GM18507 (cell line): ENCODE data around the gene METTL6.
"Not testable (repeated sequence)": the region's sequence is repeated elsewhere in the genome, so short reads cannot be mapped to it uniquely, and the experiment has no call there.

Experiments used
- DNase-seq: peaks from one replicate; pipeline ENCODE4 v3.0.0; 2011; ENCODE audit warnings: low read depth; ENCODE audit not compliant: insufficient read length; ENCODE audit errors: extremely low spot score
- FAIRE-seq: peaks from 2 replicates; lab custom pipeline; 2011; peaks lifted over from hg19 to GRCh38; lab: Jason Lieb, UNC

METTL6 gene

DNA sequence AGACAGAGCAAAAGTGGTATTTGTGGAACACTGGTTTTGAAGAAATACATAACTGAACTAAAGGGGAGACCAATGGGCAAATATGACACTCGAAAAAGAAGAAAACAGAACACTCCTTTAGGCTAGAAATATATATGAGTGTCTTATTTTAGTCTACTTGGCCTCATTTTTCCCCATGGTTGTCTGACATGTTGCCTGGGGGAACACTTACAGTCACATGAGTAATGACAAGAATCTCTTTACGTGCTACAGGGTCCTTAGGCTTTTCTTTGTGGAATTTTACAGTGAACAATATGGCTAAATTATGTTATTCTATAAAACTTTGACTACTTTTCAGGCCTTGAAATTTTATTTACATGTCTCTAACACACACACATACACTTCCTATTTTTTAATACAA, 17.6 kb downstream of the METTL6 start:
- FAIRE-seq = no peak
- DNase-seq = no peak

GRCh38 chr3:15409239-15409638, 18.1 kb downstream of the METTL6 start:
- FAIRE-seq = no peak
- DNase-seq = no peak

- no peak for DNase-seq
- peak; percentile 71 for FAIRE-seq
Measured at GRCh38 chr3:15405448-15406050, 21.8 kb downstream of the METTL6 start.

DNA sequence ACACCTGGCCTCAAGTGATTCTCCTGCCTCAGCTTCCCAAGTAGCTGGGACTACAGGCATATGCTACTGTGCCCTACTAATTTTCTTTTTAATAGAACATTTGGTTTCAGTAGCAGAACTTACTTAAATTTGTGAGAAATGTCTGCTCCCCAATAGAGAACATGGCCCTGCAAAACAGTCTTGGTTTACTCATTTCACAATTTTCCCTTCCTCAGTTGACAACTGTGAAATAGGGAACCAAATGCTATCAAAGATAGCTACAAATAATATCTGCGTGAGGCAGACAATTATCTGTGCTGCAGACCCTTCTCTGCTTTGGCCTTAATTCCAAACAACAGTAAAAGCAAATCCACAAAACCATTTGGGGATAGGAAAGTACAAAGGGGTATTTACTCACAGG, 22.6 kb downstream of the METTL6 start:
- FAIRE-seq (no peak), DNase-seq (no peak)

DNA sequence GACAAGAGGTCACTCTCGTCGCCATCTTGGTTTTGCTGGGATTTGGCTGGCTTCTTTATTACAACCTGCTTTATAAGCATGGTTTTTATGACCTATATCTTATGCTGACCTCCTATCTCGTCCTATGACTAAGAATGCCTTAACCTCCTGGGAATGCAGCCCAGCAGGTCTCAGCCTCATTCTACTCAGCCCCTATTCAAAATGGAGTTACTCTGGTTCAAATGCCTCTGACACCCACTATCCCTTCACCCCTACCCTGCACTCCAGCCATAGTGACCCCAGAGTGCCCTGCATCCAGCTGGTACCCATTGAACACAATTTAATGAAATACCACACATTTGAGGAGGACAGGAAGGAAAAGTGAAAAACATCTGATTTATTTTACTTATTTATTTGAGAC, 23.4 kb downstream of the METTL6 start:
- no peak for FAIRE-seq
- DNase-seq = no peak

GRCh38 chr3:15403495-15403894, 23.8 kb downstream of the METTL6 start:
- DNase-seq (no peak), FAIRE-seq (no peak)

GRCh38 chr3:15401936-15402335, 25.4 kb downstream of the METTL6 start:
- FAIRE-seq (no peak), DNase-seq (no peak)

GRCh38 chr3:15399970-15400369, 27.4 kb downstream of the METTL6 start:
- FAIRE-seq (no peak), DNase-seq (no peak)

- not testable (repeated sequence) for DNase-seq
- FAIRE-seq = peak; percentile 76
Measured at GRCh38 chr3:15398731-15399133, 28.6 kb downstream of the METTL6 start.

- not testable (repeated sequence) for DNase-seq, FAIRE-seq
Measured at GRCh38 chr3:15393252-15393651, 34.1 kb downstream of the METTL6 start.

GRCh38 chr3:15391007-15391406, 36.3 kb downstream of the METTL6 start:
- FAIRE-seq (no peak), DNase-seq (no peak)

DNA sequence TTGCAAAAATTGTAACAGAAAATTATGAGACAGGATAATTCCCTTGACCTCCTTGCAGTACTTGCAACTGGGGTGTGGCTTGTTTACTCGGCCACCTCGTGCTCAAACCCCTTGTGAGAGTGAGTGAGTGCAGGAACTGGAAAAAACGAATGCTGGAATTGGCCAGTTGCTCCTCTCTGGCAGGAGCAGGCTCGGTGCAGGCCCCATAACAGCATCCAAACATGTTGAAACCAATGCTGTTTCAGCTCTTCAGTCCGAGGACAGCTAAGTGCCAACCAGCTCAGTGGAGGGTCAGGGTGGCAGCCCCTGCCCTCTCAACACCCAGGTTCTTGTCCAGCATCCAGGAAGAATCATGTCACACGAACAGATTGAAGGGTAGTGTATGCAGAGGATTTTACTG, 36.9 kb downstream of the METTL6 start:
- FAIRE-seq = no peak

GRCh38 chr3:15388335-15388734, 39.0 kb downstream of the METTL6 start:
- FAIRE-seq = not testable (repeated sequence)

More for the DNA sequence above, 36.9 kb downstream of the METTL6 start:
- no peak for DNase-seq

DNA sequence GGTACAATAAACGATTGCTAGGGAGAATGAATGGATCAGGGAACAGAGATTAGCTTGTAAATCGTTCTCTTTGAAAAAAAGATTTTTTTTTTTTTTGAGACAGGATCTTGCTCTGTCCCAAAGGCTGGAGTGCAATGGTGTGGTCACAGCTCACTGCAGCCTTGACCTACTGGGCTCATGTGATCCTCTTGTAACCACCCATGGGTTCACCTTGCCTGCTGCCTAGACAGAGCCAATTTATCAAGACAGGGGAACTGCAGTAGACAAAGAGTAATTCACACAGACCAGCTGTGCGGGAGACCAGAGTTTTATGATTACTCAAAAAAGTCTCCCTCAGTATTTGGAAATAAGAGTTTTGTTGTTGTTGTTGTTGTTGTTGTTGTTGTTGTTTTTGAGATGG, 39.6 kb downstream of the METTL6 start:
- DNase-seq (no peak), FAIRE-seq (peak; percentile 29)

More at GRCh38 chr3:15388335-15388734, 39.0 kb downstream of the METTL6 start:
- DNase-seq = not testable (repeated sequence)

DNA sequence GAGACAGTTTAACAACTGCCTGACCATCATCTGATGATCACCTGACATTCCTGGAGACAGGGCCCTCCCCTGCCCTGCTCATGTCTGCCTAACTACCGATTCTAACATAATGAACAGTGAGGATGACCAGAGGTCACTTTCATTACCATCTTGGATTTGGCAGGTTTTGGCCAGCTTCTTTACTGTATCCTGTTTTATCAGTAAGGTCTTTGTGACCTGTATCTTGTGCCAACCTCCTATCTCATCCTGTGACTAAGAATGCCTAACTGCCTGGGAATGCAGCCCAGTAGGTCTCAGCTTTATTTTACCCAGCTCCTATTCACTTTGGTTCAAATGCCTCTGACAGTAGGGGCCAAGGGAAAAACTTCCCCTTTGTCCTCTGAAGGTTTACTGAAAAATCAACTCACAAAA, 40.2 kb downstream of the METTL6 start:
- FAIRE-seq = no peak

DNA sequence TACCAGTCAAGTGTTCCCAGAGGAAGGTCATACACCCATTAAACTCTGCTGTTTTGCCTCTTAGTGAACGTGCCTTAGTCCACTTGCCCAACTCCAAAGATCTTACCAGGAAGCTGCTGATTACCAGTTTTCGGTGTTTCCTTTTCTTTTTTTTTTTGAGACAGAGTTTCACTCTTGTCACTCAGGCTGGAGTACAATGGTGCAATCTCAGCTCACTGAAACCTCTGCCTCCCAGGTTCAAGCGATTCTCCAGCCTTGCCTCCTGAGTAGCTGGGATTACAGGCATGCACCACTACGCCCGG, 40.7 kb downstream of the METTL6 start:
- DNase-seq, FAIRE-seq: not testable (repeated sequence)

More for the DNA sequence above, 40.2 kb downstream of the METTL6 start:
- no peak for DNase-seq

- DNase-seq (no peak), FAIRE-seq (no peak)
Measured at GRCh38 chr3:15385901-15386653, 41.3 kb downstream of the METTL6 start.

- not testable (repeated sequence) for FAIRE-seq, DNase-seq
Measured at GRCh38 chr3:15385238-15385695, 42.1 kb downstream of the METTL6 start.

GRCh38 chr3:15384510-15385237, 42.7 kb downstream of the METTL6 start:
- DNase-seq (no peak), FAIRE-seq (peak; percentile 92)

DNA sequence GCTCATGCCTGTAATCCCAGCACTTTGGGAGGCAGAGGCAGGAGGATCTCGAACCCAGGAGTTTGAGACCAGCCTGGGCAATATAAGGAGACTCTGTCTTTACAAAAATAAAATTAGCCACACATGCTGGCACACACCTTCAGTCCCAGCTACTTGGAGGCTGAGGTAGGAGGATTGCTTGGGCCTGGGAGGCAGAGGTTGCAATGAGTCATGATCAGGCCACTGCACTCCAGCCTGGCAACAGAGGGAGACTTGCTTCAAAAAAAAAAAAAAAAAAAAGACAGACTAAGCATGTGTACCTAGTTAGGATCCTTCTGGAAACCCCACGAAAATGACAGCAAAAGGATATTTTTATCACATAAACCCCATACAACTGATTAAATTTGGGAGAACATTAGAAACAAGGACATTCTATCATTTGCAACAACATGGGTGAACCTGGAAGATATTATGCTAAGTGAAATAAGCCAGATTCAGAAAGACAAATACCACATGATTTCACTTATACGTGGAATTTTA, 44.9 kb downstream of the METTL6 start:
- DNase-seq (no peak), FAIRE-seq (peak; percentile 35)
